ENCODE results near the gene WIZ. TPM values are rescaled to one million over a fixed set of nuclear protein-coding genes. Genes with fewer than 3 reads are reported as not detected.

The WIZ gene
- total and polyA plus RNA-seq, 2 of the 4 experiments (the other 2 are of a cell fraction): 0.90 to 27.1 TPM

GRCh38 chr19:15457701-15458484, 8.1 kb upstream of the WIZ start:
- WGBS, 2 experiments (ENCODE audit: extremely low coverage in 2 of 2, insufficient read length in 1 of 2): 3% methylated on average over 12 of the region's 54 CpGs; no CpG with 5 or more reads in 1 of the 2 experiments
- TF ChIP-seq SMC3 (IDR thresholded peaks at IDR 0.05; ENCODE audit: low read depth, low read length): no peak
- no peak for TF ChIP-seq RAD21 (IDR thresholded peaks at IDR 0.05; ENCODE audit: low read length)
- TF ChIP-seq RCOR1 (IDR thresholded peaks at IDR 0.05; ENCODE audit: insufficient replicate concordance, low read length): no peak
- no peak for TF ChIP-seq CHD1 (IDR thresholded peaks at IDR 0.05; ENCODE audit: low read depth, low read length)
- no peak for TF ChIP-seq RFX5 (IDR thresholded peaks at IDR 0.05; ENCODE audit: low read depth, low read length)
- no peak for TF ChIP-seq MXI1 (IDR thresholded peaks at IDR 0.05; ENCODE audit: borderline replicate concordance, low read depth, low read length)
- TF ChIP-seq, protein P1, sequence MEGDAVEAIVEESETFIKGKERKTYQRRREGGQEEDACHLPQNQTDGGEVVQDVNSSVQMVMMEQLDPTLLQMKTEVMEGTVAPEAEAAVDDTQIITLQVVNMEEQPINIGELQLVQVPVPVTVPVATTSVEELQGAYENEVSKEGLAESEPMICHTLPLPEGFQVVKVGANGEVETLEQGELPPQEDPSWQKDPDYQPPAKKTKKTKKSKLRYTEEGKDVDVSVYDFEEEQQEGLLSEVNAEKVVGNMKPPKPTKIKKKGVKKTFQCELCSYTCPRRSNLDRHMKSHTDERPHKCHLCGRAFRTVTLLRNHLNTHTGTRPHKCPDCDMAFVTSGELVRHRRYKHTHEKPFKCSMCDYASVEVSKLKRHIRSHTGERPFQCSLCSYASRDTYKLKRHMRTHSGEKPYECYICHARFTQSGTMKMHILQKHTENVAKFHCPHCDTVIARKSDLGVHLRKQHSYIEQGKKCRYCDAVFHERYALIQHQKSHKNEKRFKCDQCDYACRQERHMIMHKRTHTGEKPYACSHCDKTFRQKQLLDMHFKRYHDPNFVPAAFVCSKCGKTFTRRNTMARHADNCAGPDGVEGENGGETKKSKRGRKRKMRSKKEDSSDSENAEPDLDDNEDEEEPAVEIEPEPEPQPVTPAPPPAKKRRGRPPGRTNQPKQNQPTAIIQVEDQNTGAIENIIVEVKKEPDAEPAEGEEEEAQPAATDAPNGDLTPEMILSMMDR (conservative IDR thresholded peaks at IDR 0.05; ENCODE audit: low read depth, low read length): no peak
- TF ChIP-seq BHLHE40 (IDR thresholded peaks at IDR 0.05; ENCODE audit: low read depth, low read length): no peak
- TF ChIP-seq POLR2A (IDR thresholded peaks at IDR 0.05; ENCODE audit: low read depth, low read length): no peak
- TF ChIP-seq CEBPB (IDR thresholded peaks at IDR 0.05; ENCODE audit: low read depth, low read length): no peak
- H3K9ac ChIP-seq (ENCODE audit: low read depth, low read length): no peak overlapping the region
- dilution Hi-C loops (cut with HindIII; ENCODE audit: low sequenced_read_pairs, unreplicated experiment) (no loop called here), intact Hi-C loops (cut with micrococcal nuclease) (loop anchor here (10.0 kb wide), 1 partner anchor 97 kb away; no protein-coding TSS in a partner anchor), in situ Hi-C loops (cut with MboI; ENCODE audit: low sequenced_read_pairs) (no loop called here)
- H3K4me1 ChIP-seq (ENCODE audit: control insufficient read depth, insufficient read depth, low read length): peaks cover 3% of the 10 kb centered on the region; the same call in 1 of the 2 replicates
- H3K79me1 ChIP-seq (ENCODE audit: low read depth in 1 of 2, low read length in 2 of 2): no peaks in the 10 kb centered on the region
- H3K27ac ChIP-seq (ENCODE audit: insufficient read depth, low read length): no peak overlapping the region
- ChIA-PET CTCF (no interaction called here), POLR2A (ENCODE audit: unreplicated experiment) (no interaction called here)
- no peak overlapping the region for H3K56ac ChIP-seq (ENCODE audit: extremely low read depth, insufficient read depth, low read length)
- no peak for ATAC-seq (ENCODE audit: low read depth)
- BruUV-seq (replicated peaks): no TSS peak
- no peaks in the 10 kb centered on the region for H3K9me3 ChIP-seq (ENCODE audit: control insufficient read depth, insufficient read depth, low read length)
- H2BK120ac ChIP-seq (ENCODE audit: low read depth, low read length): no peak overlapping the region
- no peak overlapping the region for H4K8ac ChIP-seq (ENCODE audit: low read depth in 2 of 2, low read length in 2 of 2)
- no peak overlapping the region for H3K4me3 ChIP-seq (ENCODE audit: insufficient read depth, low read depth, low read length)
- H3K18ac ChIP-seq (ENCODE audit: low read depth, low read length): no peak overlapping the region
- H2AFZ ChIP-seq (replicated peaks; ENCODE audit: low read length, poor library complexity): peak overlapping the region; percentile 21
- H4K5ac ChIP-seq (ENCODE audit: low read depth, low read length): no peak overlapping the region
- H3K36me3 ChIP-seq (ENCODE audit: control insufficient read depth, insufficient read depth, low read length): no peaks in the 10 kb centered on the region
- no peak overlapping the region for H3K4me2 ChIP-seq (ENCODE audit: low read depth, low read length)
- H2BK15ac ChIP-seq (ENCODE audit: low read depth, low read length): no peak overlapping the region
- peaks cover 47% of the 10 kb centered on the region for H3K27me3 ChIP-seq (ENCODE audit: control insufficient read depth, insufficient read depth, low read length)
- peaks cover 6% of the 10 kb centered on the region; the same call in 1 of the 2 replicates for H3K9me1 ChIP-seq (ENCODE audit: insufficient read depth, low read length)
- no peak overlapping the region for H2AK9ac ChIP-seq (replicated peaks; ENCODE audit: low read depth, low read length, poor library complexity)
- H4K20me1 ChIP-seq (ENCODE audit: insufficient read depth, low read length): no peaks in the 10 kb centered on the region
- no peak for DNase-seq
- H2BK20ac ChIP-seq (ENCODE audit: low read depth, low read length): no peak overlapping the region
- no peak overlapping the region for H3K14ac ChIP-seq (replicated peaks; ENCODE audit: low read depth, low read length)
- H2AK5ac ChIP-seq (ENCODE audit: low read depth, low read length): no peak overlapping the region
- no peak overlapping the region for H4K91ac ChIP-seq (ENCODE audit: insufficient read depth, low read depth, low read length)
- no peak overlapping the region for H3K4ac ChIP-seq (ENCODE audit: low read depth, low read length)
- no peak overlapping the region for H3K23ac ChIP-seq (ENCODE audit: low read depth, low read length)
- H2BK5ac ChIP-seq (ENCODE audit: low read depth, low read length, poor library complexity, severe bottlenecking): no peak overlapping the region

All from IMR-90 (cell line).